HepG2 (cell line): Measurements from ENCODE around the gene CCDC142. TPM values are rescaled to one million over a fixed set of nuclear protein-coding genes. Genes with fewer than 3 reads are reported as not detected.

Source experiments
- ATAC-seq: fragments of 200-7000 bp; cut with Tn5 transposase; 3 replicates; pipeline ENCODE4 v1.9.1; 2020; ENCODE audit warnings: mild to moderate bottlenecking, moderate library complexity
- BruUV-seq: library from RNA; stranded (reverse); fragments of 400-500 nt; replicated peaks from 2 replicates; lab custom pipeline; 2021; lab: Mats Ljungman, UMichigan
- CTCF ChIA-PET: fragments of 300-600 bp; formaldehyde crosslinking; extraction: SDS; loops from one replicate; lab custom pipeline; 2021; ENCODE audit warnings: low total read pairs, inconsistent platforms, low intra/inter-chr PET ratio; lab: Yijun Ruan, JAX
- POLR2A ChIA-PET: fragments of 350-600 bp; sonication (Branson Sonifier 250); formaldehyde crosslinking; loops from one replicate; lab custom pipeline; 2020; ENCODE audit warnings: antibody characterized with exemption, inconsistent platforms; lab: Yijun Ruan, JAX
- DNase-seq: peaks from one replicate; pipeline ENCODE4 v3.0.0-alpha.2; 2015; ENCODE audit warnings: low spot score
- FAIRE-seq: peaks from 3 replicates; lab custom pipeline; 2011; peaks lifted over from hg19 to GRCh38; lab: Jason Lieb, UNC
- H2AFZ ChIP-seq: one replicate; pipeline ENCODE4 v1.6.1; 2011; ENCODE audit warnings: low read length, inconsistent platforms
- H3K27ac ChIP-seq: fragments of 300-600 bp; 3 replicates; pipeline ENCODE4 v1.8.0; 2011; ENCODE audit warnings: mixed run types, mild to moderate bottlenecking, mixed read lengths, low read length, inconsistent platforms; ENCODE audit not compliant: insufficient read depth; ENCODE audit errors: extremely low read length
- H3K27me3 ChIP-seq, 2 experiments: fragments of 200-600 bp in 1 of 2; 2 replicates in 1 of 2; 3 replicates in 1 of 2; pipeline versions ENCODE4 v1.6.0 to v1.8.0; 2011; ENCODE audit warnings: low read length in 2 of 2, mild to moderate bottlenecking in 2 of 2, moderate library complexity in 2 of 2, inconsistent platforms in 1 of 2; ENCODE audit not compliant: insufficient read depth in 2 of 2, control insufficient read depth in 1 of 2
- H3K36me3 ChIP-seq, 2 experiments: fragments of 200-600 bp in 1 of 2; replicated peaks in 1 of 2; 2 replicates in 1 of 2; 3 replicates in 1 of 2; pipeline versions ENCODE4 v1.5.1 to v1.8.0; 2011; ENCODE audit warnings: low read length in 2 of 2, inconsistent platforms in 1 of 2; ENCODE audit not compliant: insufficient read depth in 2 of 2, control insufficient read depth in 1 of 2
- H3K4me1 ChIP-seq: 2 replicates; pipeline ENCODE4 v1.5.1; 2012; ENCODE audit warnings: low read length, inconsistent platforms; ENCODE audit not compliant: insufficient read depth
- H3K4me2 ChIP-seq: 2 replicates; pipeline ENCODE4 v1.6.0; 2011; ENCODE audit warnings: low read depth, low read length, inconsistent platforms
- H3K4me3 ChIP-seq, 3 experiments: fragments of 200-600 bp in 1 of 3; sonication (generic), shearing (Covaris generic) in 1 of 3; replicated peaks in 1 of 3; 2 replicates each; pipeline ENCODE4 v1.5.1; 2011 to 2016; ENCODE audit warnings: low read length in 3 of 3, inconsistent platforms in 2 of 3, low read depth in 2 of 3, mild to moderate bottlenecking in 2 of 3, control low read depth in 1 of 3, mixed read lengths in 1 of 3; ENCODE audit not compliant: insufficient read depth in 1 of 3
- H3K79me2 ChIP-seq: one replicate; pipeline ENCODE4 v1.6.1; 2011; ENCODE audit warnings: low read length, inconsistent platforms; ENCODE audit not compliant: insufficient read depth
- H3K9ac ChIP-seq: 2 replicates; pipeline ENCODE4 v1.6.0; 2011; ENCODE audit warnings: mild to moderate bottlenecking, low read depth, low read length, inconsistent platforms; ENCODE audit not compliant: insufficient read depth
- H3K9me3 ChIP-seq: 2 replicates; pipeline ENCODE4 v1.5.1; 2012; ENCODE audit warnings: mild to moderate bottlenecking, low read length
- H4K20me1 ChIP-seq: 2 replicates; pipeline ENCODE4 v1.6.0; 2011; ENCODE audit warnings: inconsistent platforms, mild to moderate bottlenecking, low read length, moderate library complexity; ENCODE audit not compliant: insufficient read depth
- HNRNPL ChIP-seq: fragments of 200-400 bp; formaldehyde crosslinking; IDR thresholded peaks from 2 replicates; pipeline ENCODE4 v1.6.1; 2017; ENCODE audit warnings: mild to moderate bottlenecking, low read depth, low read length
- IRF9 ChIP-seq: sonication (generic); formaldehyde crosslinking; IDR thresholded peaks from 2 replicates; pipeline ENCODE4 v1.8.0; 2022; ENCODE audit warnings: missing genetic modification reagents, mild to moderate bottlenecking, borderline replicate concordance
- JUND ChIP-seq: sonication (generic); formaldehyde crosslinking; IDR thresholded peaks from 2 replicates; pipeline ENCODE4 v1.8.0; 2022; ENCODE audit warnings: mild to moderate bottlenecking, missing genetic modification reagents
- KLF9 ChIP-seq: IDR thresholded peaks from 2 replicates; pipeline ENCODE4 v1.6.1; 2016; ENCODE audit warnings: low read depth
- POLR2A ChIP-seq, 2 experiments: IDR thresholded peaks; 2 replicates each; pipeline ENCODE4 v1.6.1; 2011; ENCODE audit warnings: low read depth in 2 of 2, low read length in 2 of 2, mild to moderate bottlenecking in 1 of 2, moderate library complexity in 1 of 2; ENCODE audit not compliant: insufficient read depth in 1 of 2
- REST ChIP-seq, 2 experiments: IDR thresholded peaks; 2 replicates each; pipeline ENCODE4 v1.6.1; 2011 to 2012; ENCODE audit warnings: low read length in 2 of 2, borderline replicate concordance in 1 of 2, low read depth in 1 of 2, mild to moderate bottlenecking in 1 of 2, moderate library complexity in 1 of 2
- ZFAT ChIP-seq: sonication (generic); formaldehyde crosslinking; conservative IDR thresholded peaks from 2 replicates; pipeline ENCODE4 v1.8.1; 2023; ENCODE audit warnings: missing genetic modification reagents, inconsistent platforms
- ZFP91 ChIP-seq: sonication (generic); formaldehyde crosslinking; IDR thresholded peaks from 2 replicates; pipeline ENCODE4 v1.9.0; 2022; ENCODE audit warnings: missing genetic modification reagents, mild to moderate bottlenecking, borderline replicate concordance
- ZNF607 ChIP-seq: sonication (generic); formaldehyde crosslinking; IDR thresholded peaks from 2 replicates; pipeline ENCODE4 v1.5.1; 2020; ENCODE audit warnings: missing genetic modification reagents, mild to moderate bottlenecking, borderline replicate concordance
- in situ Hi-C: cut with HindIII; loops from 2 replicates; pipeline ENCODE4 v1.10.0; 2017; ENCODE audit warnings: low pct_unique_long_range_greater_than_20kb; ENCODE audit not compliant: extremely low pct_ligation_motif_present
- intact Hi-C: fragments of 100-400 bp; cut with micrococcal nuclease; formaldehyde crosslinking; loops from one replicate; pipeline ENCODE4 v1.10.0; 2022; ENCODE audit not compliant: unreplicated experiment
- polyA plus RNA-seq, 8 experiments: library from polyadenylated mRNA; depleted of rRNA in 3 of 8; stranded (reverse) in 7 of 8; unstranded in 1 of 8; fragments of >200 nt; fragmentation: Illumina TruSeq in 4 of 8; extraction: Trizol in 4 of 8; gene quantifications; 2 replicates each; pipeline versions ENCODE4 v1.2.1 to v1.2.3, GENCODE V29; 2011 to 2016; ENCODE audit warnings: low read depth in 4 of 8, missing spikeins in 1 of 8, mixed read lengths in 1 of 8; ENCODE audit not compliant: insufficient read depth in 1 of 8
- total RNA-seq, 5 experiments: library from RNA; depleted of rRNA; stranded (reverse); fragments of >200 nt; fragmentation: Illumina TruSeq; extraction: Trizol; gene quantifications; 2 replicates each; pipeline ENCODE4 v1.2.3, GENCODE V29; 2016; ENCODE audit warnings: low read depth in 1 of 5

The CCDC142 gene
- total and polyA plus RNA-seq, 2 of the 13 experiments (the other 11 are each of a cell fraction or from before 2014, with no cell fraction given): 14.7 to 30.4 TPM

- TF ChIP-seq ZFP91 (CRISPR knock-in tag): no peak
- no peak for TF ChIP-seq HNRNPL
- TF ChIP-seq REST (IDR thresholded peaks at IDR 0.05; ENCODE audit: borderline replicate concordance in 1 of 2, low read depth in 1 of 2, low read length in 2 of 2): peak in 1 of 2 experiments; percentile 85; a peak in 2 of 4 replicates
Measured at GRCh38 chr2:74501335-74502071, 18.7 kb upstream of the CCDC142 start (continued).

GRCh38 chr2:74500578-74500946 lies 17.8 kb upstream of the CCDC142 start:
- CTCF ChIA-PET: no interaction called here
- no peak for DNase-seq
- Histone ChIP-seq H2AFZ (no peak overlapping the region), H3K9me3 (no peaks in the 10 kb centered on the region), H3K4me1 (peaks cover 77% of the 10 kb centered on the region), H3K79me2 (peaks cover 41% of the 10 kb centered on the region), H3K27me3 (no peaks in the 10 kb centered on the region; a peak in 1 of 5 replicates), H3K4me3 (peak overlapping the region in 1 of 3 experiments; percentile 86; a peak in 1 of 6 replicates), H3K27ac (peak overlapping the region; percentile 89), H3K36me3 (no peaks in the 10 kb centered on the region; a peak in 2 of 5 replicates), H4K20me1 (no peaks in the 10 kb centered on the region), H3K4me2 (peak overlapping the region; percentile 92), H3K9ac (0 out of 2 replicates have a peak overlapping the region, but pooled peaks have one; percentile 18)
- no peak for TF ChIP-seq JUND
- no peak for TF ChIP-seq IRF9 (CRISPR knock-in tag)
- TF ChIP-seq KLF9 (CRISPR knock-in tag): no peak
- no peak for TF ChIP-seq ZNF607 (CRISPR knock-in tag)
- TF ChIP-seq POLR2A (IDR thresholded peaks at IDR 0.05; ENCODE audit: insufficient read depth in 1 of 2, low read depth in 2 of 2, low read length in 2 of 2): 0 out of 4 replicates have a peak, but pooled peaks of 1 of the 2 experiments have one; percentile 7
- 0 out of 2 replicates have a peak, but pooled peaks have one; percentile 4 for TF ChIP-seq ZFAT (CRISPR knock-in tag)
- FAIRE-seq: no peak
- intact Hi-C loops: loop anchor here (2.0 kb wide), 1 partner anchor 60 kb away; the partner anchor contains the start of gene RTKN
- in situ Hi-C loops: no loop called here
- POLR2A ChIA-PET: interaction anchor here (0.7 to 16.5 kb wide), 12 partner anchors 10 to 1323 kb away, joined by 3 to 795 read pairs (median 19); partner anchors contain the start of genes AUP1, CCDC142, DQX1 and HTRA2
- no TSS peak for BruUV-seq
- ATAC-seq: no peak
